Activated CD4-positive, CD25-positive, alpha-beta regulatory T cell treated with anti-CD3 and anti-CD28 coated beads, Interleukin-2, amount 50 U/mL, for 24 hours (primary cell): ENCODE data around the gene SEC24A.
"Not testable (repeated sequence)": the region's sequence is repeated elsewhere in the genome, so short reads cannot be mapped to it uniquely, and the experiment has no call there.

ENCODE experiments used
- ATAC-seq, 2 donors: fragments of 150-1000 bp; cut with Tn5 transposase; one replicate each; pipeline ENCODE4 v1.10.0; 2021; ENCODE audit warnings: mild to moderate bottlenecking in 1 of 2, moderate library complexity in 1 of 2

SEC24A gene

DNA sequence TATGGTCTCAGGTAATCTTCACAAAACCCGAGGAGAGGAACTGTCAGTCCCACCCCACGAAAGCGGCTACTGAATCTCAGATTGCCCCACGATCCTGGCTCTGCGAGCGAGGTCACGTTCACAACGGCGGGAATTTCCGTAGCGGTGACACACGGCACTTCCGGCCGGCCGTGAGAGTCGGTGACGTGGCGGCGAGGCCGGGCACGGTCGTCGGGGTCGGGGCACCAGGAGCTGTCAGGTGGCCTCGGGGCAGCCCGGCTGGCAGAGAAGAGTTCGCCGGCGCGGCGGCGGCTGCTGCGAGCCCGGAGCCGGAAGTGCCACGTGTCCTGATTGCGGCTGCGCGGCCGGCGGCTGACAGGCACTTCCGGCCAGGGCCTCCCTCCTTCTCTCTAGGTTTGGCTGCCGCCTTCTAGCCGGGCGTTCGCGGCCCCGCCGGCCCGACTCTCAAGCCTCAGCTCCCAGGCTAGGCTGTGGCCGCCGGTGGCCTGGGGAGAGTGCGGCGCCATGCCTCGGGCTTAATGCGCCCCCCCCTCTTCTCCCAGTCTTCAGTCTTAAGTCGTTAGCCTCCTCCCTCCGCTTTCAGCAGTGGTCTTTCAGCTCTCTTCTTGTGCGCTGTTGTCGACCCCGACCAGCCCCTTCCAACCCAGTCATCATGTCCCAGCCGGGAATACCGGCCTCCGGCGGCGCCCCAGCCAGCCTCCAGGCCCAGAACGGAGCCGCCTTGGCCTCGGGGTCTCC is at the start of gene SEC24A:
TSS of gene SEC24A (plus strand) at position 361 of the 738 bp plus-strand sequence. CDS start at position 653, 292 bp downstream.
- peak; percentile 75 to 79 for ATAC-seq

DNA sequence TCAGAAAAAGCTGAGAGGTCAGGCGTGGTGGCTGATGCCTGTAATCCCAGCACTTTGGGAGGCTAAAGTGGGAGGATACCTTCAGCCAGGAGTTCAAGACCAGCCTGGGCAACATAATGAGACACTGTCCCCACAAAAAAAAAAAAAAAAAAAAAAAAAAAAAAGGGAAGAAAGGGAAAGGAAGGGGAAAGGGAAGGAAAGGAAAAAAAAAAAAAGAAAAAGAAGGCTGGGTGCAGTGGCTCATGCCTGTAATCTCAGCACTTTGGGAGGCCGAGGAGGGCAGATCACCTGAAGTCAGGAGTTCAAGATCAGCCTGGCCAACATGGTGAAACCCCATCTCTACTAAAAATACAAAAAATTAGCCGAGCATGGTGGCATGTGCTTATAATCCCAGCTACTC is 48.8 kb upstream of the SEC24A start:
- not testable (repeated sequence) for ATAC-seq

DNA sequence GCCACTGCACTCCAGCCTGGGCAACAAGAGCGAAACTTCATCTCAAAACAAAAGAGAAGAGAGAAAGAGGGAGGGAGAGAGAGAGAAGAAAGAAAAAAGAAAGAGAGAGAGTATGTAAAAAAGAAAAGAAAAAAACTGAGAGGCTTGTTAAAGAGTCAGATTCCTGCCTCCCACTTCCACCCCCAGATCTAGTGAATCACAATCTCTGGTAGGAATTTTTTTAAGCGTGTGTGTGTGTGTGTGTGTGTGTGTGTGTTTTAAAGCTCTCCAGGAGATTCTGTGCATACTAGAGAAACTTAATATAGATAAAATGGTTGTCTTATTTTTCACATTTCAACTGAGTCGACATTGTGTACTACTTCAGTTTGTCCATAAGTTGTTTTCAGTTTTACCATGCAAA is 48.0 kb upstream of the SEC24A start:
- no peak for ATAC-seq

GRCh38 chr5:134603059-134603458 is 45.5 kb upstream of the SEC24A start:
- ATAC-seq = peak; percentile 93 to 98

DNA sequence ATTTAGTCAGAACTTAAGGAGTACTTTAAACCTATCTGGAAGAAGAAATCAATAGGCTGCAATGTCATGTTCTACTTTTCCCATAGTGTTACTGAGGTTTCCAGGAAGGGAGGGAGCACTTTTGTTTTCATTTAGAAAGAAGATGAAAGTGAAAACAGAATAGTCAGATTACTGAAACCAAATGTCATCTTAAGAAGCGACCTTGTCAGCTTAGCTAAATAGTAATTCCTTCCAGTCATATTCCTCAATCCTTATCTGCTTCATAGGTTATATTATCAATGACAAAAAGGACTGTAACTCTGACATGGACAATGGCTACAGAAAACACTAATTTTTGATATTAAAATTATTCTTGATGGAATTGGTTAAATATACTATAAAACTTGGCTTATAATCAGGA is 43.7 kb upstream of the SEC24A start:
- ATAC-seq = peak; percentile 22 to 33

GRCh38 chr5:134606726-134607125 is 41.9 kb upstream of the SEC24A start:
- ATAC-seq = no peak

DNA sequence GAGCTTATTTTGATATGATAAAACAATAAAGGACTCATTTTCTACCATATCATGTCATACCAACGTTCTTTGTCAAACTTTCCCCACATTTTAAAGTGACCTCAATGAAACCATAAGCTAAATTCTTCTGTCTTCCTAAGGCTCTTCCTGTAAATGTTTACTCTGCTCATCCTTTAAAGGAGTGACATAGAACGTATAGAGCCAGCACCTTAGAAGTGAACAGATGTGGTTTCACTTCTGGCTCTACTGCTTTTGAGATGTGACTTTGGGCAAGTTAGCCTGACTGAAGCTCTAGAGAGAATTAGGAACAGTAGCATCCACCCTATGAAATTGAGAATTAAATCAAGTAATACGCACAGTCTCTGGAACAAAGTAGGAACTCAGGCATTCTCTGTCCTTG is 40.0 kb upstream of the SEC24A start:
- peak; percentile 48 to 53 for ATAC-seq

DNA sequence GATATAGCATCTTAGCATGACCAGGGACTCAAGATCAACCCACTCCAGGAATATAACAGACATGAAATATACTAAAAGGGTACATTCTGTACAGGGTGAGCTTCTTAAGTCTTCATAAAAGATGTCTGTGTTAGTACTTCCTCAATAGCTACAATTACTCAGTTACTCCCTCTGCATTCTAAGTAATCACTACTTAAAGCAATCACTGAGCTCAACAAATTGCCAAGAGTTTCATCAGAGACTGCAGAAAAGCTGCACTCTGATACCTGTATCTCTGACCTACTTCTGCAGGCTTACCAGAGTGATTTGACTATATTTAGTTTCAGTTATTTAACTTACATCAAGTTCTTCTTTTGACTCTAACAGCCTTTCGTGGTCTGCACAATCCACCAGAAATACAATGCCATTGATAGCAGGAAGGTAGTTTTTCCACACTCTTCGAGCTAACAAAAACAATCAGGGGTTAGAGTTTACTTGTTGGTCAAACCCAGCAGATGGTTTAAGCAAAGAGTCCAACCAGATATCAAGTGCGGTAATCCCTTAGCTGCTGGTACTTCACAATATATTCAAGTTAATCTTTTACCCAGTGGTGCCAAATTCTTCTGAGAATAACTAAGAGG is 39.2 kb upstream of the SEC24A start:
- peak; percentile 63 to 72 for ATAC-seq

DNA sequence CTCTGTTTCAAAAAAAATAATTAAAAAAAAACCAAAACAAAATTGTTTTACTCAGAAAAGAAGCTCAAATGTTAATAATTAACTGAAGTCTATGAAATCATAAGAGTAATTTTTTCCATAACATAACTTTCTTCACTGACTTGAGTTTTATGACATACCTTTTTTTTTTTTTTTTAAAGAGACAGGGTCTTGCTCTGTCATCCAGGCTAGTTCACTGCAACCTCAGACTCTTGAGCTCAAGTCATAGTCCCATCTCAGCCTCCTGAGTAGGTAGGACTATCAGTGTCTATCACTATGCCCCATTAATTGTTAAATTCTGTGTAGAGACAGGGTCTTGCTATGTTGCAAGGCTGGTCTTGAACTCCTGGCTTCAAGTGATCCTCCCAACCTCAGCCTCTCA is 37.9 kb upstream of the SEC24A start:
- no peak for ATAC-seq

- ATAC-seq = no peak
Measured at GRCh38 chr5:134611515-134611914, 37.1 kb upstream of the SEC24A start.

DNA sequence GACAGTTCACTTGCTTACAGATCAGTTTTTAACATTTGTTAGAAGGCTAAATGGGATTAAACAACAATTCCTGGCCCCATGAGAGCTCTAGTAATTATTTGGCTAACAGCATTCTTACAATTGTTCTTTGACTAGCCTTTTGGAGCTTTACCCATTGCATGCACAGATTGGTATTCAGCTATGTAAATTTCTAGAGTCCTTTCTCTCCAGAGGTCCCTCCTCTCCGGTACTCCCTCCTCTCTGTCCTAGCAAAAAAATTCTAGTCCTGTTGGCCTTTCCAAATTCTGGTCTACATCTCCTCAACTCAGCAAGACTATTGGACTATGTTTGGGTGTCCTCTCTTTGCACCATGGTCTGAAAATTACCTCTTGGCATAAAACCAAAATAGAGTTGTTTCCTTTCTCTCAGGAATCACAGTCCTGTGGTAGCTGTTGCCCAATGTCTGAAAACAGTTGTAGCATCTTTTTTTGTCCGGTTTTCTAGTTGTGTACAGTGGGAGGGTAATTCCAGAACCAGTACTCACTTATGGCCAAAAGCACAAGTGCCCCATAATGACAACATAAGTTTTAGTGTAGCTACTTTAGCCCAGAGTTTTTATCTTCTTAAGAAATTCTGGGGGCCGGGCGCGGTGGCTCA is 34.0 kb upstream of the SEC24A start:
- ATAC-seq = no peak

- no peak for ATAC-seq
Measured at GRCh38 chr5:134620634-134621033, 28.0 kb upstream of the SEC24A start.

DNA sequence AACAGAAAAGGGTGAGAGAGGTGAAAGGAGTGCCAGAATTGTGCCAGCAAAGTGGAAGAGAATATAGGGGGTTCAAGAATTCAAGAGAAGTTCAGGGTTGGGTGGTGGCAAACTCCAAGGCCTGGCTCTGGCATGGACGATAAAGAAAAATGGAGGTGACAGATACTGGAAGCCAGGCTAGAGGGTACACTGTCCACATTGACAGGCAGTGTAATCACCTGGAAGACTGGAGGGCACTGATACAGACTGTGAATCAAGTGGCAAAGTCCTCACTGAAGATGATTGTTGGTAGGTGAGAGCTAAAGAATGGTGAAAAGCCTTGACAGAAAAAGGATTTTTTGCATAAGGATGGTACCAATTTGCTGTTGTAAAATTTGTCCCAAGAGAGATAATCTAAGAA is 23.0 kb upstream of the SEC24A start:
- ATAC-seq = no peak

DNA sequence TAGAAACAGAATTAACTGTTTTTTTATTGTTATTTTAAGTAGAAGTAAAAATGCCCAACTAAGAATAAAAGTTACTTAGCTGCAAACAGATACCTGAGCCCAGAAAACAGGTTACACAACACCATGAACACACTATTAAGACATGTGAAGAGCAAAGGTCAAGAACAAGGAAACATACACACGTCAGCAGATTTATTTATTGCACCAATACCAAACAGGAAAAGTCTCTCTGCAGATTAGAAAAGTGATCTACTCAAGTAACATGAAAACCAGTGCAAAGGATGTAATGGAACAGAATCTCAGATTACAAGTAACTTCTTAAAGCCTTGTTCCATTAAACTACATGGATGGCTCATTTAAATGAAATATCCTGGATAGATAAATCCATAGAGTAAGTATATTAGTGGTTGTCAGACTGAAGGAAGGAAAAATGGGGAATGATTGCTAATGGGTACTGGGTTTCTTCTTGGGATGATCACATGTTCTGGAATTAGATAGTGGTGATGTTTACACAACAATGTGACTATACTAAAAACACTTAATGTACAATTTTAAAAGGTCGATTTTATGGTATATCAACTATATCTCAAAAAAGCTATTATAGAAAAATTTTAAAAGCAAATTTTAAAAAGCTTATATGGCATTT is 22.1 kb upstream of the SEC24A start:
- no peak for ATAC-seq

- ATAC-seq = no peak
Measured at GRCh38 chr5:134634227-134634626, 14.4 kb upstream of the SEC24A start.

GRCh38 chr5:134635366-134635765 is 13.2 kb upstream of the SEC24A start:
- ATAC-seq = not testable (repeated sequence)

DNA sequence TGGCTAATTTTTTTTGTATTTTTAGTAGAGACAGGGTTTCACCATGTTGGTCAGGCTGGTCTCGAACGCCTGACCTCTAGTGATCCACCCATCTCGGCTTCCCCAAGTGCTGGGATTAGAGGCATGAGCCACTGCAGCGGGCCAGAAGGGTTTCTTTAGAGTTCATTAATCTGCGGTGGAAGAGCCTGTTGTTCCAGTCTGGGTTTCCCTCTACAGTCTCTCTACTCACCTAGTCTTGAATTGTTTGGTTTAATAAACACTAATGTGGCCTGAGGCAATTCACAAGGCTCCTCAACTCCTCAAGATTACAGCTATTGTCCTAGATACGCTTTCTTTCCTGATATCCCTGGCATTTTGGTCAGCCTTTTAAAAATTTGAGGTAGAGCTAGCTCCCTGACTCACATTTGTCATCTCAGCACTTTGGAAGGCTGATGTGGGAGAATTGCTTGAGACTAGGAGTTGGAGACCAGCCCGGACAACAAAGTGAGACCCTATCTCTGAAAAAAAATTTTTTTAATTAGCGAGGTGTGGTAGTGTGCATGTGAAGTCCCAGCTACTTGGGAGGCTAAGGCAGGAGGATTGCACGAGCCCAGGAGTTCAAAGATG is 11.4 kb upstream of the SEC24A start:
- no peak for ATAC-seq

- no peak for ATAC-seq
Measured at GRCh38 chr5:134638760-134639201, 9.8 kb upstream of the SEC24A start.

- no peak for ATAC-seq
Measured at GRCh38 chr5:134642931-134643530, 5.6 kb upstream of the SEC24A start.

DNA sequence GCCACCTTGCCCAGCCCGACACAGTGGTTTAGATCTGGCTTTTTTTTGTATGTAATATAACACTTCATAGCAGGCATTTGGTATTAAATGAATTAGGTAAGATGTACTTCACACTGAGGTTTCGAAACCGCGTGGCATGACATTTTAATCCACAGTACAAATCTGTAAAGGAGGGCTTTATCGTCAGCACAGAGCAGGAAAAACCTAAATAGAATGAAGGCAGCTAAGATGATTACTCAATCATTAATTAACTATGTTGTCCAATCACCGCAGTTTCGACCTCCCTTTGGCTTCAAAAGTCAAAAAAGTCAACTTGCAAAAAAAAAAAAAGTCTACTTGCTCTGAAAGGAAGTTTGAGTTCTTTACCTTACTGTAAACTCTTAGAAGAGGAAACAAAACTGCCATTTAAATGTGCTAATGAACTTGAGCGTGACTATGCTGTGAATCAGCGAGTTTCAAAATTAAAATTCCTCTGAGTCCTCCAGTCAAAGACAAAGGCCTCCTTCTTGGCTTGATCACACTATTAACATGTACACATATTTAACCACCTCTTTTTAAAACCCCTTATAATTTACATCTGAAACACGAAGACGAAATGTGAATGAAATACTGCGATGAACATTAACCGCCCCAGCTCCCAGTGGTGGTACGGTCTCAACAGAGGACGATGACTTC is 698 bp upstream of the SEC24A start:
- ATAC-seq = peak; percentile 76 to 80

DNA sequence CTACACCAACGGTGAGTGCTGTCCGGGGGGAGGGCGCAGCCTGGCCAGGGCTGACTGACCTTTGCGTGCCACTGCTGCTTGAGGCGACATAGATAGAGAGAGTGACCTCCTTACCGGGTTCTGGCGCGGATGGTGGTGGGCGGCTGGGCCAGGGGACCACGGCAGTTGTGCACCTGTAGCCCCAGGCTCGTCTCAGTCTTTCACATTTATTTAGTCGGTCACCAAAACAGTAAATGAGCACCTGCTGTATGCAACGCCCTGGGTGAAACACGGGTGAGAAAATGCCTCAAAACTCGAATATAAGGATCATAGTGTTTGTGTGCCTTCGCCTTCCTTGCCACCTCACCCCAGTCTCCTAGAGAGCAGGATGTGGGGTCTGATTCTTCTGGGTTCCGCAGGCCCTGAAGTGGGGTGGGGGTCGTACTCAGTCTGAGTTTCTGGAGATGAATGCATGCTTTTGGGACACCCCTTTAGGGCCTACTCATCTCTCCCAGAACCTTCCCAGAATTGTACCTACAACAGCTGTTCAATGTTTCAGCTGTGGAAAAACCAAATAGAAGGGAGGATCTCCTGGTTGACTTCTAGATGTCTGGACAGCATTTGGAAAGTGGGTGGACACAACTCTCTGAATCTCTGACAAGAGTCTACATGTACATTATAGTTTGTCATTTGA is 714 bp downstream of the SEC24A start:
- no peak for ATAC-seq
